Measurements from ENCODE around the gene UBQLN1. TPM values are rescaled to one million over a fixed set of nuclear protein-coding genes. Genes with fewer than 3 reads are reported as not detected.

UBQLN1 gene
- total RNA-seq, 1 experiment from 2014 or later = 56.3 TPM

DNA sequence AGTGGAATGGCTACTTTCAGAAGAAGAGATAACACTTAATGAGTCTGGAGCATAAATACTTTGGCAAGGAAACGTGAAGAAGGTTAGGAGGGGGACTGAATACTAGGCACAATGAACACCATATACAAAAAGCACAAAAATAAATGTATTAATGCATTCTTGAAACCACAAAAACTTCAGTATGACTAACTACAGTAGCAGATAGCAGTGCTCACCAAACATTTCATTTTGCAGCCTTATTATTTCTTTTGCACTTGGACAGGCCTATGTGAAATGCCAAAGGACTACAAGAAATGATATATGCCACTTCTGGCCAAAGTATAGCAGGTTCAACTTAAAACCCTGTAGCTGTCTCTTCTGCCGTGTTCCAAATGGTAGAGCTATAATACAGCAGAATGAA, 26.3 kb downstream of the UBQLN1 start:
- CTCF ChIA-PET = no interaction called here
- BruUV-seq (replicated peaks) = no TSS peak
- no peaks in the 10 kb centered on the region for H3K36me3 ChIP-seq (ENCODE audit: control insufficient read depth, insufficient read depth, low read length)

GRCh38 chr9:83680233-83680632, 27.5 kb downstream of the UBQLN1 start:
- intact Hi-C loops (cut with micrococcal nuclease; ENCODE audit: unreplicated experiment) = no loop called here
- Mint-ChIP-seq H3K27me3 (ENCODE audit: insufficient read depth, unreplicated experiment) (no peaks in the 10 kb centered on the region), H3K27ac (ENCODE audit: unreplicated experiment) (no peak overlapping the region), H3K4me3 (ENCODE audit: unreplicated experiment) (no peak overlapping the region), H3K9me3 (ENCODE audit: unreplicated experiment) (no peaks in the 10 kb centered on the region), H3K4me1 (ENCODE audit: low read depth, unreplicated experiment) (no peaks in the 10 kb centered on the region), H3K36me3 (ENCODE audit: insufficient read depth, unreplicated experiment) (peaks cover 31% of the 10 kb centered on the region)
- BruUV-seq (replicated peaks) = no TSS peak
- Histone ChIP-seq H3K9me3 (no peaks in the 10 kb centered on the region), H3K27me3 (replicated peaks; ENCODE audit: control insufficient read depth, insufficient read depth, low read length) (no peaks in the 10 kb centered on the region), H3K4me3 (ENCODE audit: low read depth, low read length) (no peak overlapping the region), H3K36me3 (ENCODE audit: control insufficient read depth, insufficient read depth, low read length) (no peaks in the 10 kb centered on the region), H3K4me1 (no peaks in the 10 kb centered on the region)
- DNase-seq = no peak
- CTCF ChIA-PET = no interaction called here
- TF ChIP-seq CTCF (IDR thresholded peaks at IDR 0.05; ENCODE audit: insufficient read depth in 1 of 2, low read depth in 1 of 2, low read length in 1 of 2, severe bottlenecking in 1 of 2, unreplicated experiment in 1 of 2) = no peak
- POLR2A ChIA-PET = no interaction called here

More for the DNA sequence above, 26.3 kb downstream of the UBQLN1 start:
- H3K9me3 Mint-ChIP-seq (ENCODE audit: unreplicated experiment) = no peaks in the 10 kb centered on the region
- Histone ChIP-seq H3K27me3 (replicated peaks; ENCODE audit: control insufficient read depth, insufficient read depth, low read length) (no peaks in the 10 kb centered on the region), H3K9me3 (no peaks in the 10 kb centered on the region), H3K4me3 (ENCODE audit: low read depth, low read length) (no peak overlapping the region), H3K4me1 (no peaks in the 10 kb centered on the region)
- TF ChIP-seq CTCF (IDR thresholded peaks at IDR 0.05; ENCODE audit: insufficient read depth in 1 of 2, low read depth in 1 of 2, low read length in 1 of 2, severe bottlenecking in 1 of 2, unreplicated experiment in 1 of 2) = no peak
- POLR2A ChIA-PET = no interaction called here
- peaks cover 32% of the 10 kb centered on the region for H3K36me3 Mint-ChIP-seq (ENCODE audit: insufficient read depth, unreplicated experiment)
- no peak overlapping the region for H3K4me3 Mint-ChIP-seq (ENCODE audit: unreplicated experiment)
- no peaks in the 10 kb centered on the region for H3K27me3 Mint-ChIP-seq (ENCODE audit: insufficient read depth, unreplicated experiment)
- H3K4me1 Mint-ChIP-seq (ENCODE audit: low read depth, unreplicated experiment) = no peaks in the 10 kb centered on the region
- DNase-seq = no peak
- intact Hi-C loops (cut with micrococcal nuclease; ENCODE audit: unreplicated experiment) = no loop called here
- no peak overlapping the region for H3K27ac Mint-ChIP-seq (ENCODE audit: unreplicated experiment)

DNA sequence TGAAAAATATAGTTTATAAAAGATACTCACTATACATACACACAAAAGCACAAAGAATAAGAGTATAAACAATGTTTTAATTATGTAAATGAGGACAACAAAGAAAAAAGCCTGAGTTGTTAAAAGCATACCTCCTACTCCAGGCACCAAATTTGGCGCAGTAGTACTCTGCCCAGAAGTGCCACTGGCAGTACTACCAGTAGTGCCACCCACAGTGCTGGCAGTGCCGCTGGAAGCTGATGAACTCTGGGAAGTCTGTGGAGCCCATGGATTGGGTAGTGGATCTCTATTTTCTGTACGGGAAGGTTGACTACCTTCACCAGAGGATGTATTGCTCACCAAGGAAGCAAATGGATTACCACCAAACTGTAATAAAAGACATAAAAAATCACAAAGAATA, 30.2 kb downstream of the UBQLN1 start:
- CTCF ChIA-PET = no interaction called here
- no peaks in the 10 kb centered on the region for H3K4me1 ChIP-seq
- POLR2A ChIA-PET = no interaction called here
- no peak overlapping the region for H3K27ac Mint-ChIP-seq (ENCODE audit: unreplicated experiment)
- H3K27me3 ChIP-seq (replicated peaks; ENCODE audit: control insufficient read depth, insufficient read depth, low read length) = no peaks in the 10 kb centered on the region
- no peaks in the 10 kb centered on the region for H3K36me3 ChIP-seq (ENCODE audit: control insufficient read depth, insufficient read depth, low read length)
- H3K4me3 Mint-ChIP-seq (ENCODE audit: unreplicated experiment) = no peak overlapping the region
- H3K9me3 Mint-ChIP-seq (ENCODE audit: unreplicated experiment) = no peaks in the 10 kb centered on the region
- no peak for DNase-seq
- no peaks in the 10 kb centered on the region for H3K27me3 Mint-ChIP-seq (ENCODE audit: insufficient read depth, unreplicated experiment)
- H3K4me1 Mint-ChIP-seq (ENCODE audit: low read depth, unreplicated experiment) = no peaks in the 10 kb centered on the region
- intact Hi-C loops (cut with micrococcal nuclease; ENCODE audit: unreplicated experiment) = no loop called here
- no TSS peak for BruUV-seq (replicated peaks)
- H3K9me3 ChIP-seq = no peaks in the 10 kb centered on the region
- TF ChIP-seq CTCF (IDR thresholded peaks at IDR 0.05; ENCODE audit: insufficient read depth in 1 of 2, low read depth in 1 of 2, low read length in 1 of 2, severe bottlenecking in 1 of 2, unreplicated experiment in 1 of 2) = no peak
- H3K36me3 Mint-ChIP-seq (ENCODE audit: insufficient read depth, unreplicated experiment) = peaks cover 44% of the 10 kb centered on the region
- H3K4me3 ChIP-seq (ENCODE audit: low read depth, low read length) = no peak overlapping the region

Measured in Caco-2 (cell line).